SHP77 (cell line): ENCODE data around the gene SMYD3.
"Not testable (repeated sequence)": the region's sequence is repeated elsewhere in the genome, so short reads cannot be mapped to it uniquely, and the experiment has no call there.

Experiments
- DNase-seq, 2 experiments: peaks; one replicate each; lab custom pipeline; 2025; lab: John Stamatoyannopoulos, UW

The SMYD3 gene

DNA sequence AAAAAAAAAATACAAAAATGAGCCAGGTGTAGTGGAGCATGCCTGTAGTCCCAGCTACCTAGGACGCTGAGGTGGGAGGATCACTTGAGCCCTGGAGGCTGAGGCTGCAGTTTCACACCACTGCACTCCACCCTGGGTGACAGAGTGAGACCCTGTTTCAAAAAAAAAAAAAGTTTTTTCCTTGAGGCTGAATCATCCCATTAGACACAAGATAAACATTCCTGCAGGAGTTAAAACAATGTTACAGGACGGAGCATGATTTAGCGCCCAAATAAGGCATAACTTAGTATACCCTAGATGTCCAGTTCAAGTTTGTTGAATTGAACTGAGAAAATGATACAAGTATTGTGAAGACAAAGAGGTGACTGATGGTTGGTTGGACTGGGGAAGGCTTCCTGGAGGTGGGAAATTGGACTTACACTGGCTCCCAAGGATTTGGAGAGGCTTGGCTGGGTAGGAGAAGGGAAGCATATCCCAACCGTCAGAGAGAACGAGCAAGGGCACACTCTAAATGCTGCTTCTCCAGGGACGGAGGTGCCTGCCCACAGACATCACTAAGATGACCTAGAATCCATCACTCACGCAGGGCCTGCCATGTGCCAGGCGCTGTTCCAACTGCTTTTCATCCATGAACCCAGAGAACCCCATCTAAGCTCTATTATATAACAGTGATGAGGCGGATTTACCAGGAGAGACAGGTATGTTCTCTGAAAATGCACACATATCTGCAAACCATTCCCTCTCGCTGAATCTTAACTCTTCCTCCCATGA lies 741.7 kb downstream of the SMYD3 start:
- no peak for DNase-seq

DNA sequence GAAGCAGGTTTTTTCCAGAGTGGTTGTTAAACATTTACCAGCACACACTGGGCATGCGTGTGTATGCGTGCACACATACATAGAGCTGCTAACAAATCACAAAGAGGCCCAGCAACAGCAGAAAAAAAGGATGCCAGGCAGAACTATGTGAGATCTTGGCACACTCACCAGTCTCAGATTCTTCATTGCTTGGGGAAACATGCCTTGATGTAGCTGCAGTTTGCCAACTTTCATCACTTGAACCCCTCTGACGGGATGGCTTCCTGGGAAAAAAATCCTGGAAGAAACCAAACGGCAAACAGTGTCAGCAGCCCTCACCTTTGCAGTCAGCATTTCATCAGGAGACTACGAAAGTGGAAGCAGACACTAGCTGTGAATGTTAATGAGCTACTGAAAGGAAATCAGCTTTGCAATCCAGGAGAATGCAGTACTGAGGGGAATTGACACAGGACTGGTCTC lies 743.2 kb downstream of the SMYD3 start:
- DNase-seq: no peak

DNA sequence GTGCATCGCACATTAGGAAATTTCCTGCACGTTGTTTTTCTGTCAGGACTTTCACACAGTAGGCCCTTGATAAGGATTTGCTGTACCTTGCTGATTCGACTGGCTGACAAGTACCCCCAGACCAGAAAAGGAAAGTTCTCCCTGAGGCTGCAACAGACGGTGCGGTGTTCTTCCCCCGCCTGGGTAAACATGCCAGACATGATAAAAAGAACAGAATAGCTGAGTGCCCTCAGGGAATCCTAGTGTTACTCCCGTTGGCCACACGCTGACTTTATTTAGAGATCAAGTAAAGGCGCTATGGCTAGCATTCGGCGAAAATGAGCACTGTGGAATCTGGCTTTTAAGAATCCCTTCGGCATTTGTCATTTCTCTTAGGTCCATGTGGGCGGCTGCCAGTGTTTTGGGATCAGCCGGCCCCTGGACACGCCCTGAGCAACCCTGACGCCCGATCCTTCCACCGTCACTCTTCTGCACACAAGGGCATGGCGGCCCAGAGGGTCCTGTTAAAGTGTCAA lies 744.6 kb downstream of the SMYD3 start:
- no peak for DNase-seq

DNA sequence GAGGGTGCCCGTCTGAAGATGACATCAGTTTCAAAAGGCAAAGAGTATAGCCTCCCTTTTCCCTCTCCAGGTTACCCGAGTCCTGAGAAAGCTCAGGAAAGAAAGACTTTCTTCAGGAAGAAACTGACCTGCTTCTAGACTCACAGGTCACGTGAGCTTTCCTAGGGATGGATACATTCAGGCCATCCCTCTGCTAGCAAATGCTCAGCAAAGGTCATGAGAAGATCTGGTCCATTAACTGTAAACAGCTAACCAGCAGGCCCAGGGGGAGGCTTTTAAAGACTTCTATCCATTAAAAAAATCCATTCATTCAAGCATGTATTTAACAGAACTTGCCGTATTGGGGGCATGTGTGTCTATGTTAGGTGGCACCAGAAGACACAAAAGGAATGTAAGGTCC lies 746.8 kb downstream of the SMYD3 start:
- no peak for DNase-seq

- DNase-seq: no peak
Measured at GRCh38 chr1:245754463-245754961, 752.6 kb downstream of the SMYD3 start.

DNA sequence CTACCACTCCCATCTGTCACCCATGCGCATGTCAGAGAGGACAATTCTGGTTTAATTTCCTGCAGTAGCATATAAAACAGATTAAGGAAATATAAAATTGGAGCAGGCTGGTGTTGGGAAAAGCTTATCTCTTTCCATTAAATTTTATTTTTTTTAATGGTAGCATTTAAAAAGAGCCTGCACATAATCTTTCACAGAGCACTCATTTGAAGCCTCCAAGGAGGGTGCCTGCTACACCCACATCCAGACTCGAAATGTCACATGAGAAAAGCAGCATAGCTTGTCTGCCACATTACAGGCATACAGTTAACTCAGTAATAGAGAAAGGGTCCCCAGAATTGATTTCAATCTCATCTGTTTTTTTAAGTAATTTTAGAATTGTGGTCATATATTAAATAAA lies 753.3 kb downstream of the SMYD3 start:
- DNase-seq: no peak

DNA sequence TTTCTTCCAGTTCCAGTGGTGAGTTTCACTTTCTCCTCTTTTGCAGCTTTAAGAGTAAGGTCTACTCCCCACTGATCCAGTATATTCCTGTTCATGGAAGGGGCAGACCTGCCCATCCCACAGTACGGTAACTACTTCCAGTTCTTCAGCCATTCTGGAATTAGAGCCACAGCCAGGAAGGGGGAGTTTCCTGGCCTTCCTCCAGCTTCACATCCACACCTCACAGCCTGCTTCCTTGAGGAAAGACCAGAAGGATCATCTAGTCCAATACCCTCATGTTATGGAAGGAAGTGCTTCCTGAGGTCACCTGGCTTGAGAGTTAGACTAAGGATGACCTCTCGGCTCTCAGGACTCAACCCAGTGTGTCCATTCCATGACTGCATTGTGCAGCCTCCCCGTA lies 754.5 kb downstream of the SMYD3 start:
- no peak for DNase-seq

- DNase-seq: no peak
Measured at GRCh38 chr1:245751726-245752470, 755.2 kb downstream of the SMYD3 start.

GRCh38 chr1:245751116-245751515 lies 756.0 kb downstream of the SMYD3 start:
- no peak for DNase-seq

DNA sequence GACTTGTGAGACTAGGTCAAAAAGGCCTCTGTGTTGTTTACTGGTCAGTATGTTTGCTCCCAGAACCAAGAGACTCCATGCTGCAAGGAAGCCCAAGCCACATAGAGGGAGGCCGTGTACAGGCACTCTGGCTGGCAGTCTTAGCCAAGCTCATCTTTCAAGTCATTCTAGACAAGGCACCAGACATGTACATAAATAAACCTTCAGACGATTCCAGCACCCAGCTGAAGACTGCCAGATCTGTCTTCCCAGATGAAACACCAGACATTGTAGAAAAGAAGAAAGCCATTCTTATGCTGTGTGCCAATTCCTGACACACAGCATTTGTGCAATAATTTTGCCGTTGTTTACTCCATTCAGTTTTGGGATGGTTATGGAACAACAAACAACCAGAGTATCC lies 756.8 kb downstream of the SMYD3 start:
- no peak for DNase-seq

GRCh38 chr1:245749053-245749452 lies 758.0 kb downstream of the SMYD3 start:
- DNase-seq: no peak

DNA sequence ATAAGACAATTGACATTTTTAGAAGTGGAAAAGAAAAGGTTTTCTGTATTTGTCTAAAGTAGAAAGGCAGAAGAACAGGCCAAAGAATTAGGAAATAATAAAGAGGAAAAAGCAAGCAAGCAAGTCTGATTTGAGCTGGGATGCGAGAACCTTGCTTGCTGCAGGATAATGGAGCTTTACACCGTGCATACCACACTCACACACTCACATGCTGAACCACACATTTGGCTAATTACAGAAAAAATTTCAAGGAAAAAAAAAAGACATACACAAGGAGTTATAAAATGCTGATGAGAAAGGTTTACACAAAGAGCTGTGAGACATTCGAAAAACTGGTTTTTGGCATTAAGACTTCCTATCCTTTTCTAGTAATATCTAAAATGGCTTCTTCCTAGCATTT lies 758.4 kb downstream of the SMYD3 start:
- no peak for DNase-seq

DNA sequence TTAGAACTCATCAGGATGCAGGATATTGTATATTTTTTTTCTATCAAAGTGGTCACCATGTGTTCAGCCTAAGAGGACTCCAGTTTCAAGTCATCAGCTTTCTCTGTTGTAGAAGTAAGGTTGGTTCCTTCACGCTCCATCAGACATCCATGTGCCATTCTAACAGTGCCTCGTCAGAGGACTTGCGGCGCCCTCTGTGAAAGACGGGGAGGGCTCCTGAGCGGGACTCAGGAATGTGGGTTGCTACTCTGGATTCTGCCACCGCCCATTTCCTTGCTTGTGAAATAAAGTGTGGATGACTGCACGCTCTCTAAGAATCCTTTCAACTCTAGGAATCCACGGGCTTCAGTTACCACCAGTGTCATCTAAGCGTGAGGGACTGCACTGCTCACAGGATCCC lies 758.8 kb downstream of the SMYD3 start:
- DNase-seq: no peak

GRCh38 chr1:245742896-245743295 lies 764.2 kb downstream of the SMYD3 start:
- DNase-seq: no peak

- DNase-seq: not testable (repeated sequence)
Measured at GRCh38 chr1:245740336-245740735, 766.7 kb downstream of the SMYD3 start.

- DNase-seq: no peak
Measured at GRCh38 chr1:245730801-245731200, 776.3 kb downstream of the SMYD3 start.

DNA sequence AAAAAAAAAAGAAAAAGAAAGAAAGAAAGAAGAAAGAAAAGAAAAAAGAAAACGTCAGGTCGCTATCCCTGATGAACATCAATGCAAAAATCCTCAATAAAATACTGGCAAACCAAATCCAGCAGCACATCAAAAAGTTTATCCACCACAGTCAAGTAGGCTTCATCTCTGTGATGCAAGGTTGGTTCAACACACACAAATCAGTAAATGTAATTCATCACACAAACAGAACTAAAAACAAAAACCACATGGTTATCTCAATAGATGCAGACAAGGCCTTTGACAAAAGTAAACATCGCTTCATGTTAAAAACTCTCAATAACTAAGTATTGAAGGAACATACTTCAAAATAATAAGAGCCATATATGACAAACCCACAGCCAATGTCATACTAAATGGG lies 779.0 kb downstream of the SMYD3 start:
- DNase-seq: not testable (repeated sequence)

DNA sequence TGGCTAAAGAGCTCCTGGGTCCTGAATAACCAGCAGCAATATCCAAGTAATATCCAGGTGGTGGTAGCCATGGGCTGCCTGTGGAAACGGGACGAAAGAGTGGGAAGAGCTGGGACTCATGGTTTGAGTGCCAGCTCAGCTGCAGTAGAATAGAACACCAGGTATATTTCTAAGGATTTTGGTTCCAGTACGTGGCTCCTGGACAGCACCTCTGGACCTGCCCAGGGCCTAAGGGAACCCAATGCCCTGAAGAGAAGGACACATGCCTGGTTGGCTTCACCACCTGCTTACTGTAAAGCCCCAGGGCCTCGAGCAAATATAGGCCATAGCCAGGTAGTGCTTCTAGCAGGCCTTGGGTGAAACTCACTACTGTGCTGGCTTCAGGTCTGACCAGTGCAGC lies 785.6 kb downstream of the SMYD3 start:
- DNase-seq: no peak

GRCh38 chr1:245718951-245719350 lies 788.1 kb downstream of the SMYD3 start:
- no peak for DNase-seq

- DNase-seq: no peak
Measured at GRCh38 chr1:245718123-245718522, 789.0 kb downstream of the SMYD3 start.

GRCh38 chr1:245717611-245718010 lies 789.5 kb downstream of the SMYD3 start:
- DNase-seq: no peak

DNA sequence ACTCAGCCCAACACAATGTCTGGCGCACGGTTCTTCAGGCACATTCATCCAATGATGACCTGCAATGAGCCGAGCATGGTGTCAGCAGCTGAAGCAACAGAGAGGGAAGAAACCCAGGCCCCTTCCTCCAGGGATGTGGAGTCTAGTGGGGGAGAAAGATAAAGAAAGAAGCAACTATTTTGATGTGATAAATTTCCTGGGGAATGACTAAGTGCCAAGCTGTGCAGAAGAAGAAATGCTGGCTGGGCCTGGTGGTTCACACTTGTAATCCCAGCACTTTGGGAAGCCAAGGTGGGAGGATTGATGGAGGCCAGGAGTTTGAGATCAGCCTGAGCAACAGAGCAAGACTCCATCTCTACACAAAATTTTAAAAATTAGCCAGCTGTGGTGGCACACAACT lies 790.5 kb downstream of the SMYD3 start:
- no peak for DNase-seq

- DNase-seq: no peak
Measured at GRCh38 chr1:245715970-245716369, 791.1 kb downstream of the SMYD3 start.
